ENCODE measurements around the gene PRG2. TPM values are rescaled to one million over a fixed set of nuclear protein-coding genes. Genes with fewer than 3 reads are reported as not detected.

PRG2 gene
- total RNA-seq, 4 donors from 2014 or later = 0.33 TPM; not detected in 3

DNA sequence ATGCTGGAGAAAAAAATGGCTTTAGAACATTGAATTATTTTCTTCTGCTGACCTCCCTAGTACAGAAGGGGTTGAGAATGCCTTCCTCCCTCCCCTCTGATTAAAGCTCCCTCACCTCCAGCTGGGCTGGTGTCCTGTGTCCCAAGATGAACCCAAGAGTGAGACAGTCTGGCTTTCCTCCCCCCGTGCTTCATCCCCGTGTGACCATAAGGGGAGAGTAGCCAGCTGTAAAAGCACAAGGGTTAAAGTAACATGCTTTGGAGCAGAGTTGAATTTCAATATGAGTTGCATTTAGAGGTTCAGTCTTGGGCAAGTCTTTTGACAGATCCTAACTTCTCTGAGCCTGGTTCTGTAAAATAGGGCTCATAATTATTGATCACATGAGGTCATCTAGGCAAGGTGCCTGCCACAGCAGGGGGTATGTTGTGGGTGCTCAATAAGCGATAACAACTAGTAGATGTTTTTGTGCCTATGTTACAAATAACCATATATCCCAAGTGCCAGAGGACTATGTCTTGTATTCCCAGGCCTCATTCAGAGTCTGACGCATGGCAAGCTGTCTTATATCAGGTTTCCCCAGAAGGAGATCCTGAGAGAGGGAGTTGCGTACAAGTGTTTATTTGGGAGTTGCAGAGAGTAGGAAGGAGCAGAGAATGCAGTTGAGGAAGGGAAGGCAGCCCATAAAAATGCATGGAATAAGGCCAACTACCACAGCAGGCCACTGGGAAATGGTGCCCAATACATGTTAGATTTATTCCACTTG, 4.1 kb downstream of the PRG2 start:
- H3K4me1 ChIP-seq = no peaks in the 10 kb centered on the region
- H3K4me3 ChIP-seq = no peak overlapping the region
- H3K36me3 ChIP-seq = no peaks in the 10 kb centered on the region
- H3K9me3 ChIP-seq = no peaks in the 10 kb centered on the region
- H3K27me3 ChIP-seq = peaks cover 0 to 17% (median 0%) of the 10 kb centered on the region in 4 donors
- no peak for DNase-seq (ENCODE audit: extremely low spot score)
- TF ChIP-seq, protein P1, sequence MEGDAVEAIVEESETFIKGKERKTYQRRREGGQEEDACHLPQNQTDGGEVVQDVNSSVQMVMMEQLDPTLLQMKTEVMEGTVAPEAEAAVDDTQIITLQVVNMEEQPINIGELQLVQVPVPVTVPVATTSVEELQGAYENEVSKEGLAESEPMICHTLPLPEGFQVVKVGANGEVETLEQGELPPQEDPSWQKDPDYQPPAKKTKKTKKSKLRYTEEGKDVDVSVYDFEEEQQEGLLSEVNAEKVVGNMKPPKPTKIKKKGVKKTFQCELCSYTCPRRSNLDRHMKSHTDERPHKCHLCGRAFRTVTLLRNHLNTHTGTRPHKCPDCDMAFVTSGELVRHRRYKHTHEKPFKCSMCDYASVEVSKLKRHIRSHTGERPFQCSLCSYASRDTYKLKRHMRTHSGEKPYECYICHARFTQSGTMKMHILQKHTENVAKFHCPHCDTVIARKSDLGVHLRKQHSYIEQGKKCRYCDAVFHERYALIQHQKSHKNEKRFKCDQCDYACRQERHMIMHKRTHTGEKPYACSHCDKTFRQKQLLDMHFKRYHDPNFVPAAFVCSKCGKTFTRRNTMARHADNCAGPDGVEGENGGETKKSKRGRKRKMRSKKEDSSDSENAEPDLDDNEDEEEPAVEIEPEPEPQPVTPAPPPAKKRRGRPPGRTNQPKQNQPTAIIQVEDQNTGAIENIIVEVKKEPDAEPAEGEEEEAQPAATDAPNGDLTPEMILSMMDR (IDR thresholded peaks at IDR 0.05) = no peak
- TF ChIP-seq POLR2A (IDR thresholded peaks at IDR 0.05; ENCODE audit: low read depth) (no peak), EP300 (IDR thresholded peaks at IDR 0.05) (no peak), POLR2AphosphoS5 (IDR thresholded peaks at IDR 0.05) (no peak)
- intact Hi-C loops (cut with DNase I) = no loop called here
- 62% methylated on average over 5 of the region's 5 CpGs for WGBS
- H3K27ac ChIP-seq (replicated peaks in 1 of 4) = no peak overlapping the region

DNA sequence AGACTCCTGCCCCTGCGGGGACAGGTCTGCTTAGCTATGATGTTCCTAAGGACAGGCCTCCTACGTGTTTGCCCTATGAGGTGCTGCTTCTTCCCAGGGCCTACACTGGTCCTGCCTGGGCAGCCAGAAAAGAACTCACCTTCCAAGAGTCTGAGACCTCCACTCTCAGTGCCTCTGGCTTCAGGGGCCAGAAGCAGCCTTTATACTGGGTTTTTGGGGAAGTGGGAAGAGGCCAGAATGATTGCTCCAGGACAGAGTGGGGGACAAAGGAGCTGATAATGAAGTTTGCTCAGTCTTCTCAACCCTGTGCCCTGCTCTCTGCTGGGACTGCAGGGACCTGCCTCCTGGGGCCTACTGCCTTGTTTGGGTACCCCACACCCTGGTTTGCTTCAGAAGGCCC, 9.5 kb downstream of the PRG2 start, which contains the start of gene PRG3:
PRG3 (minus strand) TSS at position 176 of the 400 bp plus-strand sequence. CDS start 442 bp downstream, outside the sequence.
- DNase-seq (ENCODE audit: extremely low spot score) = no peak
- WGBS = 75% methylated on average over 2 of the region's 2 CpGs
- no peaks in the 10 kb centered on the region for H3K4me1 ChIP-seq
- intact Hi-C loops (cut with DNase I) = no loop called here
- peaks cover 0 to 22% (median 0%) of the 10 kb centered on the region in 4 donors for H3K27me3 ChIP-seq
- H3K27ac ChIP-seq (replicated peaks in 1 of 4) = no peak within 1 kb of the TSS
- no peaks in the 10 kb centered on the region for H3K36me3 ChIP-seq
- H3K4me3 ChIP-seq = no peak within 1 kb of the TSS
- H3K9me3 ChIP-seq = no peaks in the 10 kb centered on the region
- no peak for TF ChIP-seq POLR2A (IDR thresholded peaks at IDR 0.05; ENCODE audit: low read depth)
- TF ChIP-seq, protein P1 (IDR thresholded peaks at IDR 0.05) = no peak

DNA sequence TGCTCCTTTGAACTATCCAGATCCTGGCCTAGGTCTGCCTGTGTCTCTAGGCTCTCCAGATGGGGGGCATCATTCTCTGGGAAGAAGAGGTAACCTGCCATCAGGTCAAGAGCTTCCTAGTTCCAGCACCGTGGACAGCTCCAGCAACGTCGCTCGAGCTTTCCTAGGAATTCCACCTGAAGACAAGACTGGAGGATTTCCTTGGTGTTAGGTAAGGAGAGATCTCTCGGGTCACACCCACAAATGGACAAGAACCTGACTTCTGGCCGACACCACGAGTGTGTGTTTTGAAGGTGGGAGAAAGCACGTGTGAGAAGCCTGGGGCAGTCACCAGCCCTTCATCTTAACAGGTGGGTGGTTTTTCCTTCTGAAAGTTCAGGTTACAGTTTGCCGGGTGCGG, 10.7 kb downstream of the PRG2 start:
- whole genome bisulfite sequencing = 33% methylated on average over 10 of the region's 10 CpGs
- TF ChIP-seq EP300 (IDR thresholded peaks at IDR 0.05) = no peak
- no peak for TF ChIP-seq POLR2A (IDR thresholded peaks at IDR 0.05; ENCODE audit: low read depth)
- TF ChIP-seq, protein P1 (IDR thresholded peaks at IDR 0.05) = no peak
- intact Hi-C loops (cut with DNase I) = no loop called here
- H3K9me3 ChIP-seq = no peaks in the 10 kb centered on the region
- H3K4me3 ChIP-seq = no peak overlapping the region
- no peak overlapping the region for H3K27ac ChIP-seq (replicated peaks in 1 of 4)
- H3K36me3 ChIP-seq = no peaks in the 10 kb centered on the region
- peaks cover 0 to 18% (median 0%) of the 10 kb centered on the region in 4 donors for H3K27me3 ChIP-seq
- no peaks in the 10 kb centered on the region for H3K4me1 ChIP-seq
- no peak for DNase-seq (ENCODE audit: extremely low spot score)

DNA sequence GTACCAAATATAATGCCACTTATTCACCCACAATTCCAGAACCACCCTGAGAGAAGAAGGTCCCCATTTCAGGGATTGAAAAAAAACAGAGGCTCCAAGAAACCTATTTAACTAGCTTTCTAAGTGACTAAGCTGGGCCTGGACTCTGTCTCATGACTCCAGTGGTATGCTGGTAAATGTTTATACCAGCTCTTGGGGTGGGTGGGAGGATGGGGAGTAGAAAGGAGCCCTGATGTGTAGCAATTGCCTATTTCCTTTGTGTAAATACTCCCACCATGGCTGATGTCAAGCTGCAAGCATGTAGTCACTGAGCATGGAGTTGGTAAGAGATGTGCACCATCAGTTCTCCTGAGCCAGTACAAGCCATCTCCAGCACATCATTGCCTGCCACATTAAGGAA, 12.3 kb downstream of the PRG2 start:
- no peaks in the 10 kb centered on the region for H3K4me1 ChIP-seq
- no peak overlapping the region for H3K4me3 ChIP-seq
- no peak overlapping the region for H3K27ac ChIP-seq (replicated peaks in 1 of 4)
- TF ChIP-seq POLR2A (IDR thresholded peaks at IDR 0.05; ENCODE audit: low read depth) (no peak), POLR2AphosphoS5 (IDR thresholded peaks at IDR 0.05) (no peak), EP300 (IDR thresholded peaks at IDR 0.05) (no peak)
- TF ChIP-seq, protein P1 (IDR thresholded peaks at IDR 0.05) = no peak
- no peaks in the 10 kb centered on the region for H3K9me3 ChIP-seq
- H3K27me3 ChIP-seq = peaks cover 0 to 18% (median 0%) of the 10 kb centered on the region in 4 donors
- no peaks in the 10 kb centered on the region for H3K36me3 ChIP-seq
- intact Hi-C loops (cut with DNase I) = no loop called here
- no peak for DNase-seq (ENCODE audit: extremely low spot score)
